ENCODE results near the gene EIF5B.
A peak's percentile ranks its signal among the peaks of the same experiment; 100 is the strongest.
"Not testable (repeated sequence)": the region's sequence is repeated elsewhere in the genome, so short reads cannot be mapped to it uniquely, and the experiment has no call there.

The EIF5B gene, protein sequence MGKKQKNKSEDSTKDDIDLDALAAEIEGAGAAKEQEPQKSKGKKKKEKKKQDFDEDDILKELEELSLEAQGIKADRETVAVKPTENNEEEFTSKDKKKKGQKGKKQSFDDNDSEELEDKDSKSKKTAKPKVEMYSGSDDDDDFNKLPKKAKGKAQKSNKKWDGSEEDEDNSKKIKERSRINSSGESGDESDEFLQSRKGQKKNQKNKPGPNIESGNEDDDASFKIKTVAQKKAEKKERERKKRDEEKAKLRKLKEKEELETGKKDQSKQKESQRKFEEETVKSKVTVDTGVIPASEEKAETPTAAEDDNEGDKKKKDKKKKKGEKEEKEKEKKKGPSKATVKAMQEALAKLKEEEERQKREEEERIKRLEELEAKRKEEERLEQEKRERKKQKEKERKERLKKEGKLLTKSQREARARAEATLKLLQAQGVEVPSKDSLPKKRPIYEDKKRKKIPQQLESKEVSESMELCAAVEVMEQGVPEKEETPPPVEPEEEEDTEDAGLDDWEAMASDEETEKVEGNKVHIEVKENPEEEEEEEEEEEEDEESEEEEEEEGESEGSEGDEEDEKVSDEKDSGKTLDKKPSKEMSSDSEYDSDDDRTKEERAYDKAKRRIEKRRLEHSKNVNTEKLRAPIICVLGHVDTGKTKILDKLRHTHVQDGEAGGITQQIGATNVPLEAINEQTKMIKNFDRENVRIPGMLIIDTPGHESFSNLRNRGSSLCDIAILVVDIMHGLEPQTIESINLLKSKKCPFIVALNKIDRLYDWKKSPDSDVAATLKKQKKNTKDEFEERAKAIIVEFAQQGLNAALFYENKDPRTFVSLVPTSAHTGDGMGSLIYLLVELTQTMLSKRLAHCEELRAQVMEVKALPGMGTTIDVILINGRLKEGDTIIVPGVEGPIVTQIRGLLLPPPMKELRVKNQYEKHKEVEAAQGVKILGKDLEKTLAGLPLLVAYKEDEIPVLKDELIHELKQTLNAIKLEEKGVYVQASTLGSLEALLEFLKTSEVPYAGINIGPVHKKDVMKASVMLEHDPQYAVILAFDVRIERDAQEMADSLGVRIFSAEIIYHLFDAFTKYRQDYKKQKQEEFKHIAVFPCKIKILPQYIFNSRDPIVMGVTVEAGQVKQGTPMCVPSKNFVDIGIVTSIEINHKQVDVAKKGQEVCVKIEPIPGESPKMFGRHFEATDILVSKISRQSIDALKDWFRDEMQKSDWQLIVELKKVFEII

DNA sequence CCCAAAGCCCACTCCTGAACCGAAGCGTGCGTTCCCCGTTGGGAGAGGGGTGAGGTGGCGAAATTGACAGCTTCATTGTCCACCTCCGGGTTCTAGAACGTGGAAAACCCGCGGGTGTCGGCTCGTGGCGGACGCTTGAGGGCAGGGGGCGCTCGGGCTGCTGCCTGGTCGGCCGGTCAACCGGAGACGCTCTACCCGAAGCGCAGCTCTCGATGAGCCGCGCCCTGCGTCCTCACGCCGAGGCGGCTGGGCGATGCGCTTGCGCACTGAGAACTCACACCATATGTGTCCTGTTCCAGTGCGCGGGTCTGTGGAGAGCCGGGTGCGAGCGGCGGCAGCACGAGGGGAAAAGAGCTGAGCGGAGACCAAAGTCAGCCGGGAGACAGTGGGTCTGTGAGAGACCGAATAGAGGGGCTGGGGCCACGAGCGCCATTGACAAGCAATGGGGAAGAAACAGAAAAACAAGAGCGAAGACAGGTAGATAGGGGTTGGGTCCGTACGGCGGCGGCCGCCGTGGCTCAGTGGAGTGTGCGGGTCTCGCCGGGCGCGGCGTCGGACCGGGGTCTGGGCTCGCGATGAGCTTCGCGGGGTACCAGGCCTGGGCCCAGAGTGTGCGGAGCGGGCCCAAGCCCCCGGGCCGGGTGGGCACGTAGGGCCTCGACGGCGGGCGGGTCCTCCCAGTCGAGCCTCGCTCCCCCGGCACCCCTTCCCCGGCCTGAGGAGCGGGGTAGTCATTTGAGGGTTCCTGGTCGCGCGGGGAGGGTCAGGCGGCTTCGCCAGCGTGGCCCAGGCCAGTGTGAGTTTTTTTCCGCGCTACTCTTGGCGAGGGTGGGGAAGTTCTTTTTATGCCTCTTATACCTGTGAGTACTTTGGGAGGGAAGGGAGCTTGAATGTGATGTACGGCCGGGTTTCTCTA, at the start of gene EIF5B:
Gene EIF5B, plus strand, starts transcription at position 277 of the 916 bp plus-strand sequence. Its CDS starts 166 bp downstream, at position 443.
- DNase-seq: peak; percentile 93

DNA sequence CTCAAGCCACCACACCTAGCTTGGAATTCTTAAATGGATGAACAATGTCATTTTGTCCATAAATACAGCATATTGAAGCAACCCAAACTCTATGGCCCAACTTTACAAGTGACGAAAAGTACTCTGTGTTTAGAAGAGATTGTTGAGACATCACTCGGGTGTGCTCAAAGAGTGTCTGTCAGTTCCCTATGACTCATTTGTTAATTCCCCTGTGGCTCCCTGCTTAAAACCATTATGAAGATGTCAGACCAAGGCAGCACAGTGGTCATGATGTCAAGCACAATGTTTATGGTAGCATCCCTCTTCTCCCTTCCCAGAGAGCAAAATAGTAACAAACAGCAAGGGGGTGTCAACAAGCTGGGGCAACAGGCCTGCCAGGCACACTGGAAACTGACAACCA, 39.2 kb upstream of the EIF5B start:
- no peak for DNase-seq

DNA sequence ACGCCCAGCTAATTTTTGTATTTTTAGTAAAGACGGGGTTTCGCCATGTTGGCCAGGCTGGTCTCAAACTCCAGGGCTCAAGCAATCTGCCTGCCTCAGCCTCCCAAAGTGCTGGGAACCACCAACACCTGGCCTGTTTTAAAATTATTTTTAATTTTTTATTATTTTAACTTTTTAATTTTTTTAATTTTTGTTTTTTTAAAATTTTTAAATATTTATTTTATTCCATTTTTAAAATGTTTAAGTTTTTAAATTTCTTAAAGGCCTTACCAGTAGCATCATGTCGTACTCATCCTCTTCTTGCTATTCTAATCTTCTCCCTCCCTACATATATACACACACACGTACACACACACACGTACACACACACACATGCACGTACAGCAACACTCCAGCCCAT, 37.6 kb upstream of the EIF5B start:
- DNase-seq: no peak

DNA sequence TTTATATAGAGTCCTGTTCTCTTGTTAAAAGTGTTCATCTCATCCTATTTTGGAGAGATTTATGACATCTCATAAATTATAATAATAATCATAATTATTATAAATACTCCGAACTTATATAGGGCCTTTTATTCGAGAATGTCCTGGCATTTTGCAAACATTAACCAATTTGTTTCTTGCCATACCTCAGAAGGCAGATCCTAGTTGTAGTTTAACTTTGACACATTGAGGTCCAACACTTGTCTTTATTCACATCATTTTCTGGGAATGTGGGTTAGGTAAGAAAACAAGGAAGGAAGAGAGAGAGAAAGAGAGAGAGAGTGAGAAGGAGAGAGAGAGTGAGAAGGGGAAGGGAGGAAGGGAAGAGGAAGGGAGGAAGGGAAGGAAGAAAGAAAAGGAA, 36.1 kb upstream of the EIF5B start, which contains the start of gene LYG1:
Gene LYG1, minus strand, starts transcription at position 101 of the 400 bp plus-strand sequence. CDS start 5,527 bp downstream, outside the sequence.
- not testable (repeated sequence) for DNase-seq

DNA sequence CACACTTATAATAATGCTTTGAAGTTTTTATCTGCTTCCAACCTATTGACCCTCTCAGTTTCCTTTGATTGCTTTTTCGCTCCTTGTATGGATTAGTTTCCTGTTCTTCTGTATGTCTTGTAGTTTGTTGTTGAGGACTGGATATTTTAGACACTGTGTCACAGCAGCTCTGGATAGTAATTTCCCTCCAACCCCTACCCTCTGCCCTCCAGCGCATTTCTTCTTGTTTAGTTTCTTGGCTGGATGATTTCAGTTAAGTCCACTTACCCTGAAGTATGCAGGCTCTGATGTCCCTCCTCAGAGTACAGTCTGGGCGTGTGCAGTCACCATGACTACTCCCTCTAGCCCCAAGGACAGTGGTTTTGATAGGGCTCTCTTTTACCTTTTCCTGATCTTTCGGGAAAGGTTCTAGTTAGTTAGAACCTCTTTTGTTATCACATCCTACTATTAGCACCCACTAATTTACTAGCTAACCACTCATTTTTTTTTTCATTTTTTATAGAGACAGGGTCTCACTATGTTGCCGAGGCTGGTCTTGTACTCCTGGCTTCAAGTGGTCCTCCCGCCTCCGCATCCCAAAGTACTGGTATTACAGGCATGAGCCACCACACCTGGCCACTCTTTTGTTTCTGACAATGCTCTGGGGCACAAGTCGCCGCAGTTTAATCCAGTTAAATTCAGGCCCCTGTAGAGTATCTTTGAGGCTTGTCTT, 19.9 kb upstream of the EIF5B start:
- no peak for DNase-seq

DNA sequence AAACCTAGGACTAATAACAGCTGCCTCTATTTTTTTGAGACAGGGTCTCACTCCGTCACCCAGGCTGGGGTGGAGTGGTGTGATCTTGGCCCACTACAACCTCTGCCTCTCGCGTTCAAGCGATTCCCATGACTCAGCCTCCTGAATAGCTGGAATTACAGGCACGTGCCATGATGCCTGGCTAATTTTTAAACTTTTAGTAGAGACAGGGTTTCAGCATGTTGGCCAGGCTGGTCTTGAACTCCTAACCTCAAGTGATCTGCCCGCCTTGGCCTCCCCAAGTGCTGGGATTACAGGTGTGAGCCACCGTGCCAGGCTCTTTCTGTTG, 19.4 kb upstream of the EIF5B start:
- not testable (repeated sequence) for DNase-seq

DNA sequence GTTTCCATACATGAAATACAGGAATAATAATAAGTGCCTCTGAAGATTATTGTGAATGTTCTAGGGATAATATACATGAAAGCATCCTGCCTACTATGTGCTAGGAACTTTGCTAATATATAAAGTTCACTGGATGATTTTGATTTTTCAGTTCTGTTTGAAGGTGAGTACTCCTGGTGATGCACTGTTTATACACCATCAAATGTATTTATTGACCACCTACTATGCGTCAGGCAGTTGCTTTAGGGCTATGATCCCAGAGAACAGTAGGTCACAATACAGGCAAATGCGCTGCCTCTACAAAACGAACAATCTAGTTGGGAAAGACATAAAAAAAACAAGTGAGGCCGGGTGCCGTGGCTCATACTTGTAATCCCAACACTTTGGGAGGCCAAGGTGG, 11.8 kb upstream of the EIF5B start:
- DNase-seq: no peak

DNA sequence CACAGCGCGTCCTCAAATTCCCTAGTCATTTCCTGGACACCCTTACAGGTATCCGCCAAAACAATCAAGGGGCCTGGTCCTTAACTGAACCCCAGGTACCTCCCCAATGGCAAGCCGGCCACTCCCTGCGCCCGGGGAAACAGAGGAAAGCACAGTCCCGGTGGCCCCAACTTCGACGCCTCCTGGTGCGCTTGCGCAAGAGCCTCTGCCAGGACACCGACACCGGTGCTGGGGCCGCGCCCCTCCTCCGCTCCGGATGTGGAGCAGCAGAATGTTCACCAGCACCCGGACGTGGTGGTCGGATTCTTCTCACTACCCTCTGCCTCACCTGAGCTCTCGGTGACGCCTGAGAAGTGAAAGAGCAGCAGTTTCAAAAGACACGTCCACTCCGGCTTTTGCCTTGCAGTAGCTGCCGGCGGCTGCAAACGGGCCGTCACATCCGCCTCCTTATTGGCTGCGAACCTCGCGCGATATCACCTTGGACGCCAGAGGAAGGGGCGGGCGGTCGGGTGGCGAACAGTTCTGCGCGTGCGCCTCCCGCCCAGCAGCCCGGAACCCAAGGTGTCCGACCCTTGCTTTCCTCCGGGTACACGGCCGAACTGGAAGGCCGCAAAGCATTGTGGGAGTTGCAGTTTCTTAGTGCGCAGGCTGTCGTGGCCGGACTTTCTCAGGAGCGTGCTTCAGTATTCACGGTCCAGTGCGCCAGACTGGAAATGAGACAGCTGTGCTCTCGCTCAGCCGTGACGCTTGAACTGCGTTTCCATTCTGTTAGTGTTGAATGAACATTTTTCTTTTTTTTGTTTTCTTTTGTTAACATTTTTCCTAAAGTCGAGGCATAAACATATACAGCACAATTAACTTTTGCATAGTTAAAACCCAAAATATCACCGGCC, 1.0 kb upstream of the EIF5B start, which contains the start of gene TXNDC9:
Gene TXNDC9, minus strand, starts transcription at position 423 of the 893 bp plus-strand sequence. CDS start 3,123 bp downstream, outside the sequence.
- peak; percentile 100 for DNase-seq

DNA sequence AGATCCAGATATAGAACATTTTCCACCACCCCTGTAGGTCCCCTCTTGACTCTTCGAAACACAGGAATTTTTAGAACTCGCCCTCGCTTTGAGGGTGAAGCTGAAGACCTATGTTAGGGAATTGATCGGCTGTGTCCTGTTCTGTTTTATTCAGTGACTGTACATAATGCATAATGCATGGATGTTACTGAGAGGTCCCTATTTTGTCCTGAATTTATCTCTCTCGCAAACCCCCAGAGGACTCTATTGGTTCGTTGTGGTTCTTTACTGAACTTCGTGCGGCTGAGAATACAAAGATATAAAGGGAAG, 431 bp upstream of the EIF5B start:
- DNase-seq: no peak

DNA sequence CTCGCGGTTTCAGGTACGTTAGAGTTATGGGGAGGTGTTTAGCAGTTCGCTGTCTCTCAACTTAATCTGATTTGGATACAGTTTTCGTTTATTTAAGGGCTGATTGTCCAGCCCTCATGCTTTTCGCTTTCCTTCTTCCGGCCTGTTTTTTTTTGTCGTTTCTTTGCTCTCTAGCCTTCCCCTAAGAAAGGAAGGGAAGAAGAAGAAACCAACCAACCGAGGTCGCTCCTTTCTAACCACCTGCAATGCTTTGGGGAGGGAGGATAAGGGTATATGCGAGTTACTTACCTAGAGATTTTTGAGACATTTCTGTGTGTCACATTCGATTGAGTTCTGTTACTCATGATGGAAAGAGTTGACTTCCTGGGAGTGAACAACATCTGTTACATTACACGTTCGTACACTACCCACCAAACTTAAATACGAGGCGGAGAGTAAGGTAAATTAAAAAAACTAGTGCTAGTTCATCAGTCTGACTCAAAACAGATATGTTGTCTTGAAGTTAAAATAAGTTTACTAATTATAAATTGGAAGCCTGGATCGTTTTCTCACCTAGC, 918 bp downstream of the EIF5B start:
- DNase-seq: peak; percentile 57

DNA sequence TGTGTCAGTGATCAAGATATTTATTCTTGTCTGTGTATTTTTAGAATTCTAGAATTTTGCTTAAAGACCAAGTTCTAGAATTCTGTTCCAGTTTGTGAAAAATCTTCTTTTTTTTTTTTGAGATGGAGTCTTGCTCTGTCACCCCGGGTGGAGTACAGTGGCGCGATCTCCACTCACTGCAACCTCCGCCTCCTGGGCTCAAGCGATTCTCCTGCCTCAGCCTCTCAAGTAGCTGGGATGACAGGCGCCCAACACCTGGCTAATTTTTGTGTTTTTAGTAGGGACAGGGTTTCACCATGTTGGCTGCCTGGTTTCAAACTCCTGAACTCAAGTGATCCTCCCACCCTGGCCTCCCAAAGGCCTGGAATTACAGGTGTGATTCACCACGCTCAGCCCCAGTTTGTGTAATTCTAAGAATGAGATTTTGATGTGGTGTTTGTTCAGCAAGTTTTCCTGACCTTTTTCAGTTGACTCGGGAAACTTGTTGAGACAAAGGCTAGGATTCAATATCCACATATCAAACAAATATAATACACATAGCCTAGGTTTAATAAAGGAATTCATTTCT, 3.6 kb downstream of the EIF5B start:
- no peak for DNase-seq

DNA sequence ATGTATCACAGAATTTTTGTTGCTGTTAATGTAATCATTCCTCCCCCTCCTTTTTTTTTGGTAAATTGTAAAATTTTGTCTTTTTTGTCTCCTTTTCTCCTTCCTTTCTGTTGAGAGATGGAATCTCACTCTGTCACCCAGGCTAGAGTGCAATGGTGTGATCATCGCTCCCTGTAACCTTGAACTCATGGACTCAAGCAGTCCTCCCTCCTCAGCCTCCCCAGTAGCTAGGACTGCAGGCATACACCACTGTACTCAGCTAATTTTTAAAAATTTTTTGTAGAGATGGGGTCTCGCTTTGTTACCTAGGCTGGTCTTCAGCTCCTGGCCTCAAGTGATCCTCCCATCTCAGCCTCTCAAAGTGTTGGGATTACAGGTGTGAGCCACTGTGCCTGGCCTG, 5.3 kb downstream of the EIF5B start:
- DNase-seq: no peak

DNA sequence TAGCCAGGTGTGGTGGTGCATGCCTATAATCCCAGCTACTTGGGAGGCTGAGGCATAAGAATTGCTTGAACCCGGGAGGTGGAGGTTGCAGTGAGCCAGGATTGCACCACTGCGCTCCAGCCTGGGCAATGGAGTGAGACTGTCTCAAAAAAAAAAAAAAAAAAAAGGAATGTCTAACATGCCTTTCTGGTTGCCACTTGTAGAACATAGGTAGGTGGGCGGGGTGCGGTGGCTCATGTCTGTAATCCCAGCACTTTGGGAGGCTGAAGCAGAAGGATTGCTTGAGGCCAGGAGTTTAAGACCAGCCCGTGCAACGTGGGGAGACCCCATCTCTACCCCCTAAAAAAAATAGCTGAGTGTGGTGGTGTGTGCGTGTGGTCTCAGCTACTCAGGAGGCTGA, 8.3 kb downstream of the EIF5B start:
- not testable (repeated sequence) for DNase-seq

DNA sequence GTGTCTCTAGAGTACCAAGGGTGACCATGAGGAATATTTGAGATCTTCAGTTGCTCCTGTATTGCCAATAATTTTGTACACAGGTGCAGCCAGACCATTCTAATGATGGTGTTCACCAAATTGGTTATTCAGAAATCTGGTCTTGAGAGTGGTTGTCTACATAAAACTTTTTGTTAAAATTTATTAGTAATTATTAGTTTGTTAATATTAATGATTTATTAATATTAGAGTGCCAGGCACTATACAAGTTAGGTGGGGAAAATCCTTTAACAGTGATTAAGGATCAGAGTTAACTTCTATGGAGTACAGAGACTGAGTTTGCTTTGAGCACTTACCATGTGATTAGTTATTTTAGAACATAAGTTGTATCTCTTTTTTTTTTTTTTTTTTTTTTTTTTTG, 9.0 kb downstream of the EIF5B start:
- DNase-seq: no peak

DNA sequence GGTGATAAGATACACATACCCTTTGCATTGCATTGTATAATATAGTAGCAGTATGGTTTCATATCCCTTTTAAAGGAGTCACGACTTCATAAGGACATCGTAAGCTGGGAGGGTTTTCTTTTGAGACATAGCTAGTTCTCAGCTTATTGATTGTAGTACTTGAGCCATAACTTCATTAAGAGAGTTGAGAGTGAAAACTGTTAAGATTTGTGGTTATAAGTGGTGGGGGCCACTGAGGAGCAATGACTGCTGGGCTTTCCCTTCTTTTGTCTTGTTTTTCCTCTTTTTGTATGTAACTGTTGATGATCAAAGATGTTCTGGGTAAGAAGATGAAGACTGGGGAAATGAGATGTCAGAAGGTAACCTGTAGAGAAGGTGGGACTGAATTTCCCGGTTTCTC, 11.0 kb downstream of the EIF5B start:
- no peak for DNase-seq

DNA sequence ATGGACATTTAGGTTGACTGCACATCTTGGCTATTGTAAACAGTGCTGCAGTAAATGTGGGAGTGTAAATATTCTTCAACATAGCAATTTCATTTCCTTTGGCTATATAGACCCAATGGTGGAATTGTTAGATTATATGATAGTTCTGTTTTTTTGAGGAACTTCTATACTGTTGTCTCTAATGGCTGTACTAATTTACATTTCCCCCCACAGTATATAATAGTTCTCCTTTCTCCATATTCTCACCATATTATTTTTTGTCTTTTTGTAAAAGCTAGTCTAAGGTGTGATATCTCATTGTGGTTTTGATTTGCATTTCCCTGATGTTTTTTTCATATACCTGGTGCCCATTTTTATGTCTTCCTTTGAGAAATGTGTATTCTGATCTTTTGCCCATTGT, 13.0 kb downstream of the EIF5B start:
- DNase-seq: no peak

DNA sequence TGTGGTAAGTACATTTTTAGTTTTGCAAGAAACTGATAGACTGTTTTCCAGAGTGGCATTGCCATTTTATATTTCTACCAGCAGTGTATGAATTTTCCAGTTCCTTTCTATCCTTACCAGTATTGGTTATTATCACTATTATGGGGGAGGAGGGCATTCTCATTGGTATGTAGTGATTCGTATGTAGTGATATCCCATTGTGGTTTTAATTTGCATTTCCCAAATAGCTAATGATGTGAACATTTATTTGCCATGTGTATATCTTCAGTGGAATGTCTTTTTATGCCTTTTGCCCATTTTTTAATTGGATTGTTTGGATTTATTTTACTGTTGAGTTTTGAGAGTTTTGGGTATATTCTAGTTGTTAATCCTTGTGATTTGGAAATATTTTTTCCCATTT, 16.9 kb downstream of the EIF5B start:
- DNase-seq: no peak

DNA sequence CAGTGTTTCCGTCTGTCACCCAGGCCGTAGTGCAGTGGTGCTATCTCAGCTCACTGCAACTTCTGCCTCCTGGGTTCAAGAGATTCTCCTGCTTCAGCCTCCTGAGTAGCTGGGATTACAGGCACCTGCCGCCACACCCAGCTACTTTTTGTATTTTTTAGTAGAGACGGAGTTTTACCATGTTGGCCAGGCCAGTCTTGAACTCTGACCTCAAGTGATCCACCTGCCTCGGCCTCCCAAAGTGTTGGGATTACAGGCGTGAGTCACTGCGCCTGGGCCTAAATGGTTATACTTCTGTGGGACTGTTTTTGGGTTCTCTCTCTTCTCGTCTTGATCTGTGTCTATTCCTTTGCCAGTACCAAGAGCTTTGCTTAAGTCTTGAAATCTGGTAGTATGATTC, 17.6 kb downstream of the EIF5B start:
- DNase-seq: not testable (repeated sequence)

DNA sequence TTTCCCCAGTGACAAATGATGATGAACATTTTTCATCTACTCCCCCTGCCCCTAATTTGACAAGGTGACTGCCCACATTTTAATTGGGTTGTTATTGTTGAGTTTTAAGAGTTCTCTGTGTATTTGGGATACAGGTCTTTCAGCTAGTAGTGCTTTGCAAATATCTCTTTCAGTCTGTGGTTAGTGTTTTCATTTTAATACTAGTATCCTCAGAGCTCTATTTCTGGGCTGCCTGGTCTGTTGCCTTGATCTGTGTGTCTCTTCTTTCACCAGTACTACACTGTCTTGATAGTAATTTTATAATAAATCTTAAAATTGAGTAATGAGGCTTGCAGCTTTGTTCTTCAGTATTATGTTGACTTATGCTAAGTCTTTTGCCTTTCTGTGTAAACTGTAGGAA, 19.7 kb downstream of the EIF5B start:
- DNase-seq: no peak

DNA sequence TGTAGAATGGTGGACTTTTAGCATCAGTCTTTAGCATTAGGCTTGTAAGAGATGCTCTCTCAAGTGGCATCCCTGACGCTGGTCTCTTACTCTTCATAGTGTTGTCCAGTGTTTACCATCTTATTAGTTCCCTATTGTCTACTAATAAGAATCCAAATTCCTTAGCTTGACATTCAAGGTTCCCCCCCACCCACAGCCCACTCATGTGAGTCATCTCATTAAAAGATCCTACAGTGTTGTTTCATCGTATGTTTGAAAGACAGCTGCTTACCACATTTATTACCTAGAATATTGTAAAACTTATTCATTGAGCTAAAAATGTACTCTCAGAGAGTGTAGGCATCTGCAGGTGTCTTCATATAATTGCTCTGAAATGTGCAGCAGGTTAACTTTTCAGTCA, 28.5 kb downstream of the EIF5B start:
- DNase-seq: no peak

All from NCI-H2171 treated with DMSO at 0.1 percent for 48 hours (cell line).